Natural killer cell treated with Interleukin-12 subunit alpha and Interleukin-12 subunit beta and Interleukin-15 and Interleukin-18, amount 100 ng/mL, for 72 hours (primary cell): ENCODE measurements around the gene PLA2G6. TPM values are rescaled to one million over a fixed set of nuclear protein-coding genes. Genes with fewer than 3 reads are reported as not detected.

Experiments
- ATAC-seq, 2 donors: fragments of 150-1000 bp; cut with Tn5 transposase in 1 of 2; sonication (Bioruptor Pico), chemical (Tn5 transposase) in 1 of 2; 2 replicates each; pipeline ENCODE4 v1.10.0; 2021
- DNase-seq: peaks from one replicate; pipeline ENCODE4 v3.0.0; 2022; ENCODE audit warnings: low spot score
- H3K27ac Mint-ChIP-seq, 2 donors: 1 replicate in 1 of 2; 2 replicates in 1 of 2; pipeline ENCODE4 v1.8.0; 2022; ENCODE audit warnings: mixed read lengths in 2 of 2, mild to moderate bottlenecking in 1 of 2, moderate library complexity in 1 of 2
- H3K27me3 Mint-ChIP-seq, 2 donors: 1 replicate in 1 of 2; 2 replicates in 1 of 2; pipeline ENCODE4 v1.8.0; 2022; ENCODE audit warnings: mixed read lengths in 2 of 2
- H3K36me3 Mint-ChIP-seq: one replicate; pipeline ENCODE4 v1.8.0; 2022; ENCODE audit warnings: mixed read lengths
- H3K4me1 Mint-ChIP-seq, 2 donors: 1 replicate in 1 of 2; 2 replicates in 1 of 2; pipeline ENCODE4 v1.8.0; 2022; ENCODE audit warnings: low read depth in 2 of 2, mixed read lengths in 2 of 2, mild to moderate bottlenecking in 1 of 2
- H3K4me3 Mint-ChIP-seq: one replicate; pipeline ENCODE4 v1.8.0; 2022; ENCODE audit warnings: mixed read lengths
- H3K9me3 Mint-ChIP-seq: 2 replicates; pipeline ENCODE4 v1.8.0; 2022; ENCODE audit warnings: mixed read lengths
- total RNA-seq, 2 donors: library from RNA; stranded (reverse); gene quantifications; one replicate each; pipeline ENCODE4 v1.2.3, GENCODE V29; 2022

Gene PLA2G6, protein sequence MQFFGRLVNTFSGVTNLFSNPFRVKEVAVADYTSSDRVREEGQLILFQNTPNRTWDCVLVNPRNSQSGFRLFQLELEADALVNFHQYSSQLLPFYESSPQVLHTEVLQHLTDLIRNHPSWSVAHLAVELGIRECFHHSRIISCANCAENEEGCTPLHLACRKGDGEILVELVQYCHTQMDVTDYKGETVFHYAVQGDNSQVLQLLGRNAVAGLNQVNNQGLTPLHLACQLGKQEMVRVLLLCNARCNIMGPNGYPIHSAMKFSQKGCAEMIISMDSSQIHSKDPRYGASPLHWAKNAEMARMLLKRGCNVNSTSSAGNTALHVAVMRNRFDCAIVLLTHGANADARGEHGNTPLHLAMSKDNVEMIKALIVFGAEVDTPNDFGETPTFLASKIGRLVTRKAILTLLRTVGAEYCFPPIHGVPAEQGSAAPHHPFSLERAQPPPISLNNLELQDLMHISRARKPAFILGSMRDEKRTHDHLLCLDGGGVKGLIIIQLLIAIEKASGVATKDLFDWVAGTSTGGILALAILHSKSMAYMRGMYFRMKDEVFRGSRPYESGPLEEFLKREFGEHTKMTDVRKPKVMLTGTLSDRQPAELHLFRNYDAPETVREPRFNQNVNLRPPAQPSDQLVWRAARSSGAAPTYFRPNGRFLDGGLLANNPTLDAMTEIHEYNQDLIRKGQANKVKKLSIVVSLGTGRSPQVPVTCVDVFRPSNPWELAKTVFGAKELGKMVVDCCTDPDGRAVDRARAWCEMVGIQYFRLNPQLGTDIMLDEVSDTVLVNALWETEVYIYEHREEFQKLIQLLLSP
- total RNA-seq = 10 to 100 TPM; 24.5 to 40.1 TPM

- H3K36me3 Mint-ChIP-seq = no peaks in the 10 kb centered on the region
- peaks cover 46 to 52% of the 10 kb centered on the region in 2 donors for H3K4me1 Mint-ChIP-seq
- DNase-seq (peak; percentile 99), ATAC-seq (peak; percentile 95 to 96)
- H3K4me3 Mint-ChIP-seq = peak within 1 kb of the TSS; percentile 98
- H3K27me3 Mint-ChIP-seq = no peaks in the 10 kb centered on the region
- H3K9me3 Mint-ChIP-seq = no peaks in the 10 kb centered on the region
- peak within 1 kb of the TSS; percentile 96 to 100 for H3K27ac Mint-ChIP-seq
These were observed at the start of gene PLA2G6 for GRCh38 chr22:38181453-38182200. TSS of gene PLA2G6 (minus strand) at chr22:38181830. CDS start at chr22:38169426, 12,404 bp downstream.

DNA sequence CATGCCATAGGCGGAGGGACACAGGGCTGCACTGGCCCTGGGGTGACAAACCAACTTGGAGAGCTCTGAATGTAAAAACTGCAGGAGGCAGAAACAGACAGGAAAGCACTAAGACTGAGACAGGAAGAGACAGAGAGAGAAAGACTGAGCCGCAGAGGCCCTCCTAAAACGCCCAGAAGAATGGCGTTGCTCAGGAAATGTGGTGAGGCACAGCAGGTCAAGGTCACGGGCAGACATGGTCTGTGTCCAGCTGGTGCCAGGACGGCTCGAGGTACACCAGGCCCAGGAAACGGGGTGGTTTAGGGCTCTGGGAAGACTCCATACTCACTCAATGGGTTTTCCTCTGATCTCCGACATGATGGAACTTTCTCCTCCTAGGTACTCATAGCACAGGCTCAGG, 49.3 kb upstream of the PLA2G6 start:
- DNase-seq (no peak), ATAC-seq (no peak)
- Mint-ChIP-seq H3K4me3 (peak overlapping the region; percentile 20), H3K27me3 (no peaks in the 10 kb centered on the region), H3K36me3 (no peaks in the 10 kb centered on the region), H3K4me1 (peaks cover 15 to 23% of the 10 kb centered on the region in 2 donors), H3K27ac (peak overlapping the region; percentile 64 to 89), H3K9me3 (no peaks in the 10 kb centered on the region)

DNA sequence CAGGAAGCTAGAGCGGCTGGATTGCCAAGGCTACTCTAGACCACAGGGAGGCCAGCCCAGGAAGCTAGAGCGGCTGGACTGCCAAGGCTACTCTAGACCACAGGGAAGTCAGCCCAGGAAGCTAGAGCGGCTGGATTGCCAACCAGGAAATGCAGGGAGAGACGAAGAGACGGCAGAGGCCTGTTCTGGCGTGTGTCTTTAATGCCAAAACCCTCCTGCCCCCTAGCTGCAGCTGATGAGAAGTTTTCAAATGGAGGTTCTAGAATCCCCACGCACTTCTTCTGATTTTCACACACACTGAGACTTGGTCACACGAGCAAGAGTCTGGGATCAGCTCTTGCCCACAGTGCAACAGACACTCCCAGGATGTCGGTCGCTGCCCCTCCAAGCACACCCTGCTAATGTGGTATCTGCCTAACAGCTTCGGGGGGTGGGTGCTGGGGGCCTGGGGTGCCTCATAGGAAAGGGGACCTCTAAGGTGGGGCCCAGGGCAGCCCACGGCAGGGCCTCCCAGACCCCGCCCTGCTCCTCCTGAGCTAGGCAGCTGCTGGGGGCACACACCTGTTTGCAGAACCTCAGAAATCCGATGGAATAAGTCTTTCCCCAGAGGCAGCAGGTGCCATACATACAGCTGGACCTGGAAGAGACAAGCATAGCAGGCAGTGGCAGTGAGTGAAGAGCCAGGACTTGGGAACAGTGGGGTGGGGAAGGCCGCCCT, 48.6 kb upstream of the PLA2G6 start:
- no peaks in the 10 kb centered on the region for H3K27me3 Mint-ChIP-seq

DNA sequence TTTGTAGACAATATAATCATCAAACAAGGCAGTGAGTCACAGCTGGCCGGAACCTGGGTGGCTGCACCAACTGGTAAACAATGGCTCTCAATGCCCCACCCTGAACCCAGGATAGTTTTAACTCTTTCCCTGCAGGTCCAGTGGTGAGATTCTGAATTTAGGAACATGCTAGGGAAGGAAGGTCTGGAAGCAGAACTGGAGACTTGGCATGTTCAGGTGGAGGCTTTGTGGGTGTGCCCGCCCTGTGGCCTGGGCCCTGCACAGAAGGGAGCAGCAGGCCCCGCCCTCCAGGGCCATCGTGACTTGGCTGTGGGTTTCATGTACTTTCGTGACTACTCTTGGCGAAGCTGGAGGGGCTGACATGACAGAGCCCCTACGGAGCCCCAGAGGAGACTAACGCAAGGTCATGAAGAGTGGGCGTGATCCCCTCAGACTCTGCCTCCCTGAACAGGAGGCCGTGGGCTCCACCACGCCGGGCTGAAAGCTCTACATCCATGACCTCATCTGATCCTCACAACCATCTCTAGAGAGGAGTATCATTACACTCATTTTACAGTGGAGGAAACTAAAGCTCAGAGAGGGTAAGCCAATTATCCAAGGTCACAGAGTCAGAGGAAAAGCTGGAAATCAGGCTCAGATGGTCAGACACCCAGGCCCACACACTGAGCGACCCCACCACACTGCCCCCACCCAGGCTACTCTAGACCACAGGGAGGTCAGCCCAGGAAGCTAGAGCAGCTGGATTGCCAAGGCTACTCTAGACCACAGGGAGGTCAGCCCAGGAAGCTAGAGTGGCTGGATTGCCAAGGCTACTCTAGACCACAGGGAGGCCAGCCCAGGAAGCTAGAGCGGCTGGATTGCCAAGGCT, 47.5 kb upstream of the PLA2G6 start:
- ATAC-seq = peak in 1 of 2 donors; percentile 7

More for the DNA sequence above, 48.6 kb upstream of the PLA2G6 start:
- no peak for DNase-seq
- Mint-ChIP-seq H3K4me1 (peaks cover 15 to 20% of the 10 kb centered on the region in 2 donors), H3K4me3 (peak overlapping the region; percentile 20), H3K27ac (peak overlapping the region; percentile 64 to 89), H3K36me3 (no peaks in the 10 kb centered on the region), H3K9me3 (no peaks in the 10 kb centered on the region)
- peak; percentile 34 to 41 for ATAC-seq

DNA sequence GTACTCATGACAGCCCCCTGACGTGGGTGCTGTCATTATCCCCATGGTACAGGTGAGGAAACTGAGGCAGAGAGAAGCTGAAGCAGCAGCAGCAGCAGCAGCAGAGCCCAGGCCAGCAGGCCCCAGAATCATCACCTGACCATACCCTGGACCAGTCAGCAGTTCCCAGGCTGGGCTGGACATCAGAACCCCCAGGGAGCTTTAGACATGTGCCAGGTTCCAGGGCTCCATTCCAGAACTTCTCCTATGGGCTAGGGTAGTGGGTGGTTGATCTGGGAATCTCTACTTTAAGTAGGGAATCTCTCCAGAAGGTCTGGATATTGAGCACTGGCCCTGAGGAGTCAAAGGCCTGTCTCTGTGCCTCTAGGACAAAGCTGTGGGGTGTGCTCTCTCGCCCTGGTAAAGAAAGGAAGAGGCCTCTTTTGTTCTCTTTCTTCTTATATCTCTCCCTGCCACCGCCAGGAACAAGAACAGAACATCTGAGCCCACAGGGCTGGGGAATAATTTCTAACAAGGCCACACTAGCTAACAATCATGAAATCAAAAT, 46.8 kb upstream of the PLA2G6 start:
- no peak overlapping the region for H3K4me3 Mint-ChIP-seq
- no peaks in the 10 kb centered on the region for H3K27me3 Mint-ChIP-seq
- no peak for DNase-seq
- no peak for ATAC-seq
- no peaks in the 10 kb centered on the region for H3K9me3 Mint-ChIP-seq
- H3K27ac Mint-ChIP-seq = peak overlapping the region; percentile 57 to 60
- H3K4me1 Mint-ChIP-seq = peaks cover 15 to 20% of the 10 kb centered on the region in 2 donors
- H3K36me3 Mint-ChIP-seq = no peaks in the 10 kb centered on the region

More for the DNA sequence above, 47.5 kb upstream of the PLA2G6 start:
- no peak for DNase-seq
- Mint-ChIP-seq H3K27me3 (no peaks in the 10 kb centered on the region), H3K4me3 (no peak overlapping the region), H3K36me3 (no peaks in the 10 kb centered on the region), H3K9me3 (no peaks in the 10 kb centered on the region), H3K27ac (peak overlapping the region; percentile 57 to 60), H3K4me1 (peaks cover 15 to 20% of the 10 kb centered on the region in 2 donors)

- Mint-ChIP-seq H3K36me3 (no peaks in the 10 kb centered on the region), H3K4me1 (peaks cover 15 to 20% of the 10 kb centered on the region in 2 donors), H3K27me3 (no peaks in the 10 kb centered on the region), H3K27ac (peak overlapping the region in 1 of 2 donors; percentile 56), H3K9me3 (no peaks in the 10 kb centered on the region), H3K4me3 (no peak overlapping the region)
- DNase-seq (no peak), ATAC-seq (no peak)
These were observed 45.4 kb upstream of the PLA2G6 start for GRCh38 chr22:38226853-38227649.

DNA sequence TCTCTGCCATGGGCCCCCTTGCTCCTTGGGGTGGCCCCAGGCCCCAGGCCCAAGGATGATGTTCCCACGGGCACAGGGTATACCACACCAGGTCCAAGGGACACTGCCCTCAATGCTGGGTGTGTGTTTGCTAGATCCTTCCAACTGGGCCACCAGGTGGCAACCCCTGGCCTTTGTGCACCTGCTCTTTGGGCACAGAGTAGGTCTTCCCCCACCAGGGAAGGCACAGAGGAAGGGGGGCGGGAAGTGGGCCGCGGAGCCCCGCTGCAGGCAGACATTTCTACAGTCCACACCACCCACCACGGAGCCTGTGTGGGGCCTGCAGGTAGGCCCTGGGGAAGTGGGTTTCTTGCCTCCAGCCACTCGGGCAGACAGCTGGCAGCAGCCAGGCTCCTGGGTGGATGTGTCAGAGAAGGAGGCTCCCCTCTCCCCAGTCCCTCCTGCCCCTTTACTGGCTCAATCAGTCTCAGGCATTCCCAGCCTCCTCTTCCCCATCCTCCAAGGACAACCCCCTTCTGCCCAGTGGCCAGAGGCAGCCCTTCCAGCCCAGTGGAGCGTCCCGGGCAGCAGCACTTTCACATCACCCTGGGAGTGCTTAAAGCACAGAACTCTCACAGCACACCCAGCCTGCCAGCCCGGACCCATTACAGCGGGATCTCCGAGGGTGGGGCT, 41.8 kb upstream of the PLA2G6 start:
- no peak for ATAC-seq
- Mint-ChIP-seq H3K9me3 (no peaks in the 10 kb centered on the region), H3K36me3 (no peaks in the 10 kb centered on the region), H3K27me3 (no peaks in the 10 kb centered on the region), H3K27ac (no peak overlapping the region), H3K4me3 (no peak overlapping the region), H3K4me1 (peaks cover 6 to 7% of the 10 kb centered on the region in 2 donors)
- no peak for DNase-seq

DNA sequence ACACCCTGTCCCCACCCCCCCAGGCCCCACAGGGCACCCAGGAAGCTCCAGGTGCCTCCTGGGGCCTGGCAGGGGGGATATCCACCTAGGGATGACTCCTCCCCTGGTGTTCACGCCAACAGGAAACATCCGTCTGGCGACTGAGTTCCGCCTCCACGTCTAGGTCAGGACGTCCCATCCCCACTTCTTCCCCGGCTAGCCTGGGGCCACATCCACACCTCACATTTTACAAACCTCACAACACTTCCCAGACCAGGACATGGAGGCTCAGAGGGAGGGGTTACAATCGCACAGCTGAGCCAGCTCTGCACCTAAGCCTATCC, 41.1 kb upstream of the PLA2G6 start:
- H3K27ac Mint-ChIP-seq = no peak overlapping the region
- H3K36me3 Mint-ChIP-seq = no peaks in the 10 kb centered on the region
- ATAC-seq (no peak), DNase-seq (no peak)
- H3K9me3 Mint-ChIP-seq = no peaks in the 10 kb centered on the region
- H3K4me1 Mint-ChIP-seq = peaks cover 12 to 13% of the 10 kb centered on the region in 2 donors
- no peak overlapping the region for H3K4me3 Mint-ChIP-seq
- H3K27me3 Mint-ChIP-seq = no peaks in the 10 kb centered on the region

DNA sequence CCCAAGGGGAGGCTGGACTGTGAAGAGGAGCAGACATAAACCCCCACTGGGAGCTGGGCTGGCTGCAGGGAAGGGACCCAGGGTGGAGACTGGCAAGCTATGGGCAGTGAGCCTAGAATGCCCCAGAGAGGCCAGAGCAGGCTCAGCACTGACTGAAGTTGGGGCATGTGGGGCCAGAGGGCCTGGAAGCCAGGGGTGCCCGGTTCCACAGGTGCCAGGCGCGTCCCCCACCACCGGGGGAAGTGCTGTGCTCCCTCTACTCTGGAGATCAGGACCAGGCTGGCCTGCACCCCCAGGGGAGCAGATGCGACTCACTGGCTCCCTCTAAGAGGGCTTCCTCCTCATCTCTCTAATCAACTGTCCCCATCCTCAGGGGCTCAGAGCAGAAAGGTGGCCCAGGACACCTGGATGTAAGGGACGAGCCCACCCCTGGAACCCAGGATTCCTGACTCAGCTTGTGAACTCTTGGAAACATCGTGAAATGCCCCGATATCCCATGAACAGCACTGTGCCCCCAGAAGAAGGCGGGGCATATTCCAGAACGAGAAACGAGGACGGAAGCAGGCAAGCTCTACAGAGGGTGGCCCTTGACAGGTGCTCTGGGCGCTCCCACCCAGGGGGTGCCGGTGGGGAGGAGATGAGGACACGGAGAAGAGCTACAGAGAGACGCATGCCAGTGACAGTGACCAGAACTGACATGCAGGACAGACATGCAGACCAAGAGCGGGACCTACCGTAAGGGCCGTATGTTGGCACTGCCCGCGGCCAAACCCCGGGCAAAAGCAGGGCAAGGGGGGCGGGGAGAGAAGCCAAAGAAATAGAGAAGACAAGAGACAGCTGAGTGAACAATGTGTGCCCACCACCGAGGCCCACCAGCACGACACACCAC, 40.5 kb upstream of the PLA2G6 start:
- ATAC-seq (no peak), DNase-seq (no peak)
- Mint-ChIP-seq H3K27ac (no peak overlapping the region), H3K27me3 (no peaks in the 10 kb centered on the region), H3K9me3 (no peaks in the 10 kb centered on the region), H3K4me1 (peaks cover 12 to 13% of the 10 kb centered on the region in 2 donors), H3K36me3 (no peaks in the 10 kb centered on the region), H3K4me3 (no peak overlapping the region)

DNA sequence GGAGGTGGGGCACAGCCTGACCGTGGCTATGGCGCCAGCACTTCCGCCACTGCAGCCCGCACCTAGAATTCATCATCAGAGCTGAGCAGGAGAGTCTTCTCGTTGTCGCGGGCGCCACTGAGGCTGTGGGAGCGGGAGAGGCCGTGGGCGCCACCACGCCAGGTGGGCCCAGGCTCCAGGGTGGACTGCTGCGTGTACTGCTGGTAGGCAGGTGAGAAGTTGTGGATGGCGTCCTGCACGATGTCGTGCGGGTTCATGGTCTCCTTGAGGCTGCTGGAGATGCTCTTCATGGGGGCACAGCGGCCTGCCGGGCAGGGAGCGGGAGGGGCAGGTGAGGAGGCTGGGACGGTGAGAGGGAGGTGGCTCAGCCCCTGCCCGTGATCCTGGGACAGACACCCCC, 39.8 kb upstream of the PLA2G6 start:
- Mint-ChIP-seq H3K9me3 (no peaks in the 10 kb centered on the region), H3K36me3 (no peaks in the 10 kb centered on the region), H3K4me3 (no peak overlapping the region), H3K27ac (peak overlapping the region in 1 of 2 donors; percentile 45), H3K4me1 (peaks cover 13 to 14% of the 10 kb centered on the region in 2 donors), H3K27me3 (no peaks in the 10 kb centered on the region)
- DNase-seq (no peak), ATAC-seq (no peak)
